PC-3 (cell line): ENCODE data around the gene ZBTB7B. TPM values are rescaled to one million over a fixed set of nuclear protein-coding genes. Genes with fewer than 3 reads are reported as not detected.
A peak's percentile ranks its signal among the peaks of the same experiment; 100 is the strongest.

ENCODE experiments used
- ATAC-seq: fragments of 200-7000 bp; cut with Tn5 transposase; 2 replicates; pipeline ENCODE4 v1.9.1; 2020; ENCODE audit warnings: mild to moderate bottlenecking, moderate library complexity
- BruUV-seq: library from RNA; stranded (reverse); fragments of 400-500 nt; replicated peaks from 2 replicates; lab custom pipeline; 2021; lab: Mats Ljungman, UMichigan
- CTCF ChIA-PET: fragments of 300-600 bp; sonication (Branson Sonifier 250); formaldehyde crosslinking; loops from one replicate; lab custom pipeline; 2022; ENCODE audit warnings: antibody characterized with exemption; lab: Charles Lee
- POLR2A ChIA-PET: fragments of 300-600 bp; sonication (Branson Sonifier 250); formaldehyde crosslinking; loops from one replicate; lab custom pipeline; 2022; ENCODE audit warnings: antibody characterized with exemption; ENCODE audit not compliant: unreplicated experiment; lab: Charles Lee
- DNase-seq: peaks from one replicate; pipeline ENCODE4 v3.0.0-alpha.2; 2015
- H2AFZ ChIP-seq: fragments of 300-600 bp; sonication (generic); 2 replicates; pipeline ENCODE4 v1.6.0; 2016; ENCODE audit warnings: antibody characterized with exemption, low read length
- H3F3A ChIP-seq: fragments of 300-600 bp; sonication (generic); one replicate; pipeline ENCODE4 v1.6.0; 2017; ENCODE audit warnings: antibody characterized with exemption, low read length, control low read depth, mild to moderate bottlenecking; ENCODE audit not compliant: unreplicated experiment
- H3K27ac ChIP-seq: fragments of 300-600 bp; sonication (generic); 2 replicates; pipeline ENCODE4 v1.5.1; 2016; ENCODE audit warnings: mild to moderate bottlenecking, low read length
- H3K27me3 ChIP-seq: fragments of 300-600 bp; sonication (generic); 2 replicates; pipeline ENCODE4 v1.6.1; 2016; ENCODE audit warnings: low read length, mixed read lengths
- H3K36me3 ChIP-seq: fragments of 300-600 bp; sonication (generic); 2 replicates; pipeline ENCODE4 v1.6.1; 2016; ENCODE audit warnings: low read depth, mixed run types, low read length, mixed read lengths
- H3K4me1 ChIP-seq: fragments of 300-600 bp; sonication (generic); 2 replicates; pipeline ENCODE4 v1.5.1; 2016; ENCODE audit warnings: low read length; ENCODE audit not compliant: insufficient read depth
- H3K4me2 ChIP-seq: fragments of 300-600 bp; sonication (generic); 2 replicates; pipeline ENCODE4 v1.6.0; 2016; ENCODE audit warnings: low read length
- H3K4me3 ChIP-seq: fragments of 300-600 bp; sonication (generic); 2 replicates; pipeline ENCODE4 v1.5.1; 2016; ENCODE audit warnings: mild to moderate bottlenecking, low read length, mixed read lengths
- H3K79me2 ChIP-seq: fragments of 300-600 bp; sonication (generic); 2 replicates; pipeline ENCODE4 v1.6.1; 2017; ENCODE audit warnings: low read length, mixed read lengths
- H3K9ac ChIP-seq: fragments of 300-600 bp; sonication (generic); 2 replicates; pipeline ENCODE4 v1.6.0; 2016; ENCODE audit warnings: mild to moderate bottlenecking, low read length
- H3K9me2 ChIP-seq: fragments of 300-600 bp; sonication (generic); replicated peaks from 2 replicates; pipeline ENCODE4 v1.6.1; 2016; ENCODE audit warnings: mixed run types, low read length, mixed read lengths
- H3K9me3 ChIP-seq: fragments of 300-600 bp; sonication (generic); 2 replicates; pipeline ENCODE4 v1.6.1; 2016; ENCODE audit warnings: low read length, mixed read lengths
- H4K20me1 ChIP-seq: fragments of 300-600 bp; sonication (generic); 2 replicates; pipeline ENCODE4 v1.6.1; 2016; ENCODE audit warnings: low read length, mixed read lengths
- CTCF ChIP-seq: fragments of 300-600 bp; sonication (generic); conservative IDR thresholded peaks from 2 replicates; pipeline ENCODE4 v1.5.1; 2017; ENCODE audit warnings: antibody characterized with exemption, low read depth, mild to moderate bottlenecking, low read length
- EZH2 ChIP-seq: fragments of 300-600 bp; sonication (generic); IDR thresholded peaks from one replicate; pipeline ENCODE4 v1.6.1; 2017; ENCODE audit warnings: antibody characterized with exemption, mild to moderate bottlenecking, low read length; ENCODE audit not compliant: unreplicated experiment
- EZH2phosphoT487 ChIP-seq: fragments of 300-600 bp; sonication (generic); IDR thresholded peaks from 2 replicates; pipeline ENCODE4 v1.6.1; 2018; ENCODE audit warnings: mild to moderate bottlenecking, antibody characterized with exemption, low read length, borderline replicate concordance
- intact Hi-C: fragments of 100-400 bp; cut with micrococcal nuclease; formaldehyde crosslinking; loops from 2 replicates; pipeline ENCODE4 v1.9.0; 2023
- total RNA-seq: library from RNA; depleted of rRNA; stranded (reverse); fragments of >200 nt; gene quantifications from 2 replicates; pipeline ENCODE4 v1.2.3, GENCODE V29; 2014

The ZBTB7B gene
- total RNA-seq, 1 experiment from 2014 or later = 39.7 TPM

- POLR2A ChIA-PET = no interaction called here
- Histone ChIP-seq H3K36me3 (peaks cover 38% of the 10 kb centered on the region), H3K27me3 (no peaks in the 10 kb centered on the region), H3K27ac (no peak overlapping the region), H2AFZ (no peak overlapping the region), H4K20me1 (peaks cover 16% of the 10 kb centered on the region; the same call in 1 of the 2 replicates), H3K9me2 (no peaks in the 10 kb centered on the region), H3K9me3 (no peaks in the 10 kb centered on the region), H3K79me2 (peaks cover 38% of the 10 kb centered on the region), H3K4me3 (no peak overlapping the region), H3K9ac (no peak overlapping the region), H3F3A (no peaks in the 10 kb centered on the region), H3K4me1 (no peaks in the 10 kb centered on the region), H3K4me2 (no peak overlapping the region)
- CTCF ChIA-PET = interaction anchor here (0.6 kb wide), 1 partner anchor 39 kb away, joined by 4 read pairs; no protein-coding TSS in a partner anchor
- ATAC-seq (no peak), DNase-seq (no peak)
- intact Hi-C loops = no loop called here
- no TSS peak for BruUV-seq
- TF ChIP-seq CTCF = no peak
- no peak for TF ChIP-seq EZH2
- TF ChIP-seq EZH2phosphoT487 = no peak
Observed at GRCh38 chr1:154990276-154990675, 12.3 kb upstream of the ZBTB7B start.

- Histone ChIP-seq H2AFZ (no peak overlapping the region), H3K27me3 (no peaks in the 10 kb centered on the region), H3K36me3 (peaks cover 26% of the 10 kb centered on the region), H3K9me2 (no peaks in the 10 kb centered on the region), H3K4me1 (no peaks in the 10 kb centered on the region), H4K20me1 (peaks cover 15% of the 10 kb centered on the region; the same call in 1 of the 2 replicates), H3K27ac (no peak overlapping the region), H3K9ac (no peak overlapping the region), H3K79me2 (peaks cover 12% of the 10 kb centered on the region), H3K4me2 (no peak overlapping the region), H3K4me3 (no peak overlapping the region), H3F3A (no peaks in the 10 kb centered on the region), H3K9me3 (no peaks in the 10 kb centered on the region)
- intact Hi-C loops = no loop called here
- peak; percentile 40 for ATAC-seq
- peak; percentile 46 for DNase-seq
- TF ChIP-seq EZH2phosphoT487 = no peak
- no peak for TF ChIP-seq EZH2
- TF ChIP-seq CTCF = peak; percentile 47
- ChIA-PET POLR2A (interaction anchor here (1.3 kb wide), 1 partner anchor 9 kb away, joined by 4 read pairs; the partner anchor contains the start of gene FLAD1), CTCF (interaction anchor here (0.8 to 1.1 kb wide), 3 partner anchors 9 to 37 kb away, joined by 6 to 7 read pairs (median 6); partner anchors contain the start of genes PBXIP1 and PYGO2)
- BruUV-seq = no TSS peak
Observed at GRCh38 chr1:154992721-154993571, 9.7 kb upstream of the ZBTB7B start.
